HepG2 (cell line): ENCODE measurements around the gene HTRA2. TPM values are rescaled to one million over a fixed set of nuclear protein-coding genes. Genes with fewer than 3 reads are reported as not detected.

Experiments
- FOXA1 ChIP-seq, 2 experiments: fragments of 450-650 bp in 1 of 2; sonication (generic) in 1 of 2; formaldehyde crosslinking in 1 of 2; IDR thresholded peaks; 2 replicates each; pipeline versions ENCODE4 v1.4.0 to v1.6.1; 2016 to 2020; ENCODE audit warnings: missing genetic modification reagents in 1 of 2
- NFKBIZ ChIP-seq: IDR thresholded peaks from 2 replicates; pipeline ENCODE4 v1.6.1; 2018; ENCODE audit warnings: missing genetic modification reagents, missing compliant biosample characterization
- ZFP91 ChIP-seq: sonication (generic); formaldehyde crosslinking; IDR thresholded peaks from 2 replicates; pipeline ENCODE4 v1.9.0; 2022; ENCODE audit warnings: missing genetic modification reagents, mild to moderate bottlenecking, borderline replicate concordance
- ZNF562 ChIP-seq: sonication (generic); formaldehyde crosslinking; IDR thresholded peaks from 2 replicates; pipeline ENCODE4 v1.8.0; 2022; ENCODE audit warnings: missing genetic modification reagents, borderline replicate concordance
- ZNF724P ChIP-seq: sonication (generic); formaldehyde crosslinking; IDR thresholded peaks from 2 replicates; pipeline ENCODE4 v1.8.0; 2022; ENCODE audit warnings: missing genetic modification reagents, borderline replicate concordance
- ZNF768 ChIP-seq: sonication (generic); formaldehyde crosslinking; IDR thresholded peaks from 2 replicates; pipeline ENCODE4 v1.4.0; 2020; ENCODE audit warnings: missing genetic modification reagents
- ZNF879 ChIP-seq: sonication (generic); formaldehyde crosslinking; IDR thresholded peaks from 2 replicates; pipeline ENCODE4 v1.8.1; 2023; ENCODE audit warnings: missing genetic modification reagents
- polyA plus RNA-seq, 8 experiments: library from polyadenylated mRNA; depleted of rRNA in 3 of 8; stranded (reverse) in 7 of 8; unstranded in 1 of 8; fragments of >200 nt; fragmentation: Illumina TruSeq in 4 of 8; extraction: Trizol in 4 of 8; gene quantifications; 2 replicates each; pipeline versions ENCODE4 v1.2.1 to v1.2.3, GENCODE V29; 2011 to 2016; ENCODE audit warnings: low read depth in 4 of 8, missing spikeins in 1 of 8, mixed read lengths in 1 of 8; ENCODE audit not compliant: insufficient read depth in 1 of 8
- total RNA-seq, 5 experiments: library from RNA; depleted of rRNA; stranded (reverse); fragments of >200 nt; fragmentation: Illumina TruSeq; extraction: Trizol; gene quantifications; 2 replicates each; pipeline ENCODE4 v1.2.3, GENCODE V29; 2016; ENCODE audit warnings: low read depth in 1 of 5
- TF ChIP-seq, protein P1 (sequence below), 2 experiments: sonication (generic) in 1 of 2; formaldehyde crosslinking in 1 of 2; IDR thresholded peaks; 2 replicates each; pipeline versions ENCODE4 v1.4.0 to v1.6.1; 2018 to 2020; ENCODE audit warnings: missing genetic modification reagents in 2 of 2, borderline replicate concordance in 1 of 2, low read depth in 1 of 2, mild to moderate bottlenecking in 1 of 2, missing biosample characterization in 1 of 2
- TF ChIP-seq, protein P2 (sequence below): sonication (generic); formaldehyde crosslinking; IDR thresholded peaks from 2 replicates; pipeline ENCODE4 v1.4.0; 2020; ENCODE audit warnings: mild to moderate bottlenecking, missing genetic modification reagents
- TF ChIP-seq, protein P3 (sequence below): sonication (generic); formaldehyde crosslinking; IDR thresholded peaks from 2 replicates; pipeline ENCODE4 v1.8.0; 2022; ENCODE audit warnings: missing genetic modification reagents, low read depth, mild to moderate bottlenecking, borderline replicate concordance

Gene HTRA2
- total and polyA plus RNA-seq, 2 of the 13 experiments (the other 11 are each of a cell fraction or from before 2014, with no cell fraction given), result 47.7 to 50.3 TPM

- TF ChIP-seq, protein P1, sequence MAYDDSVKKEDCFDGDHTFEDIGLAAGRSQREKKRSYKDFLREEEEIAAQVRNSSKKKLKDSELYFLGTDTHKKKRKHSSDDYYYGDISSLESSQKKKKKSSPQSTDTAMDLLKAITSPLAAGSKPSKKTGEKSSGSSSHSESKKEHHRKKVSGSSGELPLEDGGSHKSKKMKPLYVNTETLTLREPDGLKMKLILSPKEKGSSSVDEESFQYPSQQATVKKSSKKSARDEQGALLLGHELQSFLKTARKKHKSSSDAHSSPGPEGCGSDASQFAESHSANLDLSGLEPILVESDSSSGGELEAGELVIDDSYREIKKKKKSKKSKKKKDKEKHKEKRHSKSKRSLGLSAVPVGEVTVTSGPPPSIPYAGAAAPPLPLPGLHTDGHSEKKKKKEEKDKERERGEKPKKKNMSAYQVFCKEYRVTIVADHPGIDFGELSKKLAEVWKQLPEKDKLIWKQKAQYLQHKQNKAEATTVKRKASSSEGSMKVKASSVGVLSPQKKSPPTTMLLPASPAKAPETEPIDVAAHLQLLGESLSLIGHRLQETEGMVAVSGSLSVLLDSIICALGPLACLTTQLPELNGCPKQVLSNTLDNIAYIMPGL (CRISPR knock-in tag; IDR thresholded peaks at IDR 0.05; ENCODE audit: borderline replicate concordance in 1 of 2, low read depth in 1 of 2), result peak; percentile 92 to 98
- TF ChIP-seq, protein P2, sequence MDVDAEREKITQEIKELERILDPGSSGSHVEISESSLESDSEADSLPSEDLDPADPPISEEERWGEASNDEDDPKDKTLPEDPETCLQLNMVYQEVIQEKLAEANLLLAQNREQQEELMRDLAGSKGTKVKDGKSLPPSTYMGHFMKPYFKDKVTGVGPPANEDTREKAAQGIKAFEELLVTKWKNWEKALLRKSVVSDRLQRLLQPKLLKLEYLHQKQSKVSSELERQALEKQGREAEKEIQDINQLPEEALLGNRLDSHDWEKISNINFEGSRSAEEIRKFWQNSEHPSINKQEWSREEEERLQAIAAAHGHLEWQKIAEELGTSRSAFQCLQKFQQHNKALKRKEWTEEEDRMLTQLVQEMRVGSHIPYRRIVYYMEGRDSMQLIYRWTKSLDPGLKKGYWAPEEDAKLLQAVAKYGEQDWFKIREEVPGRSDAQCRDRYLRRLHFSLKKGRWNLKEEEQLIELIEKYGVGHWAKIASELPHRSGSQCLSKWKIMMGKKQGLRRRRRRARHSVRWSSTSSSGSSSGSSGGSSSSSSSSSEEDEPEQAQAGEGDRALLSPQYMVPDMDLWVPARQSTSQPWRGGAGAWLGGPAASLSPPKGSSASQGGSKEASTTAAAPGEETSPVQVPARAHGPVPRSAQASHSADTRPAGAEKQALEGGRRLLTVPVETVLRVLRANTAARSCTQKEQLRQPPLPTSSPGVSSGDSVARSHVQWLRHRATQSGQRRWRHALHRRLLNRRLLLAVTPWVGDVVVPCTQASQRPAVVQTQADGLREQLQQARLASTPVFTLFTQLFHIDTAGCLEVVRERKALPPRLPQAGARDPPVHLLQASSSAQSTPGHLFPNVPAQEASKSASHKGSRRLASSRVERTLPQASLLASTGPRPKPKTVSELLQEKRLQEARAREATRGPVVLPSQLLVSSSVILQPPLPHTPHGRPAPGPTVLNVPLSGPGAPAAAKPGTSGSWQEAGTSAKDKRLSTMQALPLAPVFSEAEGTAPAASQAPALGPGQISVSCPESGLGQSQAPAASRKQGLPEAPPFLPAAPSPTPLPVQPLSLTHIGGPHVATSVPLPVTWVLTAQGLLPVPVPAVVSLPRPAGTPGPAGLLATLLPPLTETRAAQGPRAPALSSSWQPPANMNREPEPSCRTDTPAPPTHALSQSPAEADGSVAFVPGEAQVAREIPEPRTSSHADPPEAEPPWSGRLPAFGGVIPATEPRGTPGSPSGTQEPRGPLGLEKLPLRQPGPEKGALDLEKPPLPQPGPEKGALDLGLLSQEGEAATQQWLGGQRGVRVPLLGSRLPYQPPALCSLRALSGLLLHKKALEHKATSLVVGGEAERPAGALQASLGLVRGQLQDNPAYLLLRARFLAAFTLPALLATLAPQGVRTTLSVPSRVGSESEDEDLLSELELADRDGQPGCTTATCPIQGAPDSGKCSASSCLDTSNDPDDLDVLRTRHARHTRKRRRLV (CRISPR knock-in tag), result no peak
- TF ChIP-seq ZNF724P (no peak; the same call in 1 of the 2 replicates), ZNF768 (CRISPR knock-in tag) (peak; percentile 58; the same call in 1 of the 2 replicates), ZNF879 (CRISPR knock-in tag) (no peak), FOXA1 (IDR thresholded peaks at IDR 0.05) (no peak), FOXA1 (CRISPR knock-in tag; IDR thresholded peaks at IDR 0.05) (no peak; the same call in 1 of the 2 replicates), ZFP91 (CRISPR knock-in tag) (peak; percentile 71), NFKBIZ (CRISPR knock-in tag) (peak; percentile 14; the same call in 1 of the 2 replicates), ZNF562 (no peak)
- TF ChIP-seq, protein P3, sequence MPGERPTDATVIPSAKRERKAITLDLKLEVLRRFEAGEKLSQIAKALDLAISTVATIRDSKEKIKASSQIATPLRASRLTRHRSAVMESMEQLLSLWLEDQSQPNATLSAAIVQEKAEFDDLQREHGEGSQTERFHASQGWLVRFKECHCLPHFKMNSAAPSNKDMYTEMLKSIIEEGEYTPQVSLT (CRISPR knock-in tag), result no peak
Observed at GRCh38 chr2:74502720-74503505, 26.8 kb upstream of the HTRA2 start (continued).
